ENCODE measurements around the gene PPP3R1. TPM values are rescaled to one million over a fixed set of nuclear protein-coding genes. Genes with fewer than 3 reads are reported as not detected.

Gene PPP3R1
- total and polyA plus RNA-seq, 2 of the 4 experiments (the other 2 are of a cell fraction), result 9.1 to 17.3 TPM

DNA sequence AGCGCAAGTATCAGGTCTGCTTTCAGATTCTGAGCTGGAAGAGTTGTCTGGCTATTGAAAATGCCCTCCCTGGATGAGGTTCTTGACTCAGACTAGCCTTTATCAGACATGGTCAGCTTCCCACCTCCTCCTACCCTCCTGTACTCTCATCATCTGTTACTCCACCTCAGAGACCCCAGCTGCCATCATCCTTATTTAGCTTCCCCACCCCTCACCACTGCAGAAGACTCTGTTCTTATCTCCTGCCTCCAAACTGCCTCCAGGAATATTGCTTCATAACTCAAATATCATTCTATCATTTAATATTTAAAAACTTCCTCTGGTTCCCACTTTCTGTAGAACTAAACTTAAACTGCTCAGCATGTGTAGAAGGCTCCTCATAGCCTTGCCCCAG is 31.1 kb upstream of the PPP3R1 start:
- no peaks in the 10 kb centered on the region; the same call in 1 of the 2 replicates for H3K4me1 ChIP-seq (ENCODE audit: control insufficient read depth, insufficient read depth, low read length)
- H3K9me3 ChIP-seq (ENCODE audit: control insufficient read depth, insufficient read depth, low read length), result no peaks in the 10 kb centered on the region
- in situ Hi-C loops (cut with MboI; ENCODE audit: low sequenced_read_pairs) (no loop called here), intact Hi-C loops (cut with micrococcal nuclease) (loop anchor here (5.0 kb wide), 1 partner anchor 86 kb away; no protein-coding TSS in a partner anchor), dilution Hi-C loops (cut with HindIII; ENCODE audit: low sequenced_read_pairs, unreplicated experiment) (no loop called here)
- H3K27ac ChIP-seq (ENCODE audit: insufficient read depth, low read length), result no peak overlapping the region
- no CpG with 5 or more reads among the region's 1 CpG for WGBS, 2 experiments (ENCODE audit: extremely low coverage in 2 of 2, insufficient read length in 1 of 2)
- CTCF ChIA-PET, result interaction anchor here (1.4 to 5.3 kb wide), 2 partner anchors 11 to 161 kb away, joined by 4 to 23 read pairs; no protein-coding TSS in a partner anchor
- no peak overlapping the region for H4K5ac ChIP-seq (ENCODE audit: low read depth, low read length)
- no peak overlapping the region for H3K4me2 ChIP-seq (ENCODE audit: low read depth, low read length)
- no peaks in the 10 kb centered on the region for H3K36me3 ChIP-seq (ENCODE audit: control insufficient read depth, insufficient read depth, low read length)
- no peak overlapping the region for H4K8ac ChIP-seq (ENCODE audit: low read depth in 2 of 2, low read length in 2 of 2)
- H3K9me1 ChIP-seq (ENCODE audit: insufficient read depth, low read length), result peaks cover 3% of the 10 kb centered on the region; the same call in 1 of the 2 replicates
- H3K23ac ChIP-seq (ENCODE audit: low read depth, low read length), result no peak overlapping the region
- no peaks in the 10 kb centered on the region for H4K20me1 ChIP-seq (ENCODE audit: insufficient read depth, low read length)
- no peak overlapping the region for H2BK5ac ChIP-seq (ENCODE audit: low read depth, low read length, poor library complexity, severe bottlenecking)
- no TSS peak for BruUV-seq (replicated peaks)
- no peak overlapping the region for H3K18ac ChIP-seq (ENCODE audit: low read depth, low read length)
- no peak overlapping the region for H3K9ac ChIP-seq (ENCODE audit: low read depth, low read length)
- H2BK120ac ChIP-seq (ENCODE audit: low read depth, low read length), result no peak overlapping the region
- no peak overlapping the region for H2AK5ac ChIP-seq (ENCODE audit: low read depth, low read length)
- no peaks in the 10 kb centered on the region for H3K27me3 ChIP-seq (ENCODE audit: control insufficient read depth, insufficient read depth, low read length)
- no peak overlapping the region for H3K14ac ChIP-seq (replicated peaks; ENCODE audit: low read depth, low read length)
- DNase-seq (no peak), ATAC-seq (ENCODE audit: low read depth) (no peak)
- H2AFZ ChIP-seq (replicated peaks; ENCODE audit: low read length, poor library complexity), result no peak overlapping the region
- no peak overlapping the region for H2AK9ac ChIP-seq (replicated peaks; ENCODE audit: low read depth, low read length, poor library complexity)
- no peak overlapping the region for H3K4ac ChIP-seq (ENCODE audit: low read depth, low read length)
- H3K56ac ChIP-seq (ENCODE audit: extremely low read depth, insufficient read depth, low read length), result no peak overlapping the region
- no peak for TF ChIP-seq RFX5 (IDR thresholded peaks at IDR 0.05; ENCODE audit: low read depth, low read length)
- TF ChIP-seq, protein P1, sequence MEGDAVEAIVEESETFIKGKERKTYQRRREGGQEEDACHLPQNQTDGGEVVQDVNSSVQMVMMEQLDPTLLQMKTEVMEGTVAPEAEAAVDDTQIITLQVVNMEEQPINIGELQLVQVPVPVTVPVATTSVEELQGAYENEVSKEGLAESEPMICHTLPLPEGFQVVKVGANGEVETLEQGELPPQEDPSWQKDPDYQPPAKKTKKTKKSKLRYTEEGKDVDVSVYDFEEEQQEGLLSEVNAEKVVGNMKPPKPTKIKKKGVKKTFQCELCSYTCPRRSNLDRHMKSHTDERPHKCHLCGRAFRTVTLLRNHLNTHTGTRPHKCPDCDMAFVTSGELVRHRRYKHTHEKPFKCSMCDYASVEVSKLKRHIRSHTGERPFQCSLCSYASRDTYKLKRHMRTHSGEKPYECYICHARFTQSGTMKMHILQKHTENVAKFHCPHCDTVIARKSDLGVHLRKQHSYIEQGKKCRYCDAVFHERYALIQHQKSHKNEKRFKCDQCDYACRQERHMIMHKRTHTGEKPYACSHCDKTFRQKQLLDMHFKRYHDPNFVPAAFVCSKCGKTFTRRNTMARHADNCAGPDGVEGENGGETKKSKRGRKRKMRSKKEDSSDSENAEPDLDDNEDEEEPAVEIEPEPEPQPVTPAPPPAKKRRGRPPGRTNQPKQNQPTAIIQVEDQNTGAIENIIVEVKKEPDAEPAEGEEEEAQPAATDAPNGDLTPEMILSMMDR (conservative IDR thresholded peaks at IDR 0.05; ENCODE audit: low read depth, low read length), result no peak
- TF ChIP-seq MAZ (IDR thresholded peaks at IDR 0.05; ENCODE audit: borderline replicate concordance, low read depth, low read length), result no peak
- TF ChIP-seq, protein P2, sequence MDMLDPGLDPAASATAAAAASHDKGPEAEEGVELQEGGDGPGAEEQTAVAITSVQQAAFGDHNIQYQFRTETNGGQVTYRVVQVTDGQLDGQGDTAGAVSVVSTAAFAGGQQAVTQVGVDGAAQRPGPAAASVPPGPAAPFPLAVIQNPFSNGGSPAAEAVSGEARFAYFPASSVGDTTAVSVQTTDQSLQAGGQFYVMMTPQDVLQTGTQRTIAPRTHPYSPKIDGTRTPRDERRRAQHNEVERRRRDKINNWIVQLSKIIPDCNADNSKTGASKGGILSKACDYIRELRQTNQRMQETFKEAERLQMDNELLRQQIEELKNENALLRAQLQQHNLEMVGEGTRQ (IDR thresholded peaks at IDR 0.05; ENCODE audit: low read depth, low read length), result no peak
- no peak for TF ChIP-seq NFE2L2 (IDR thresholded peaks at IDR 0.05; ENCODE audit: low read depth, low read length)
- TF ChIP-seq RAD21 (IDR thresholded peaks at IDR 0.05; ENCODE audit: low read length), result no peak
- TF ChIP-seq MAFK (IDR thresholded peaks at IDR 0.05; ENCODE audit: low read depth, low read length), result no peak
- TF ChIP-seq, protein P3, sequence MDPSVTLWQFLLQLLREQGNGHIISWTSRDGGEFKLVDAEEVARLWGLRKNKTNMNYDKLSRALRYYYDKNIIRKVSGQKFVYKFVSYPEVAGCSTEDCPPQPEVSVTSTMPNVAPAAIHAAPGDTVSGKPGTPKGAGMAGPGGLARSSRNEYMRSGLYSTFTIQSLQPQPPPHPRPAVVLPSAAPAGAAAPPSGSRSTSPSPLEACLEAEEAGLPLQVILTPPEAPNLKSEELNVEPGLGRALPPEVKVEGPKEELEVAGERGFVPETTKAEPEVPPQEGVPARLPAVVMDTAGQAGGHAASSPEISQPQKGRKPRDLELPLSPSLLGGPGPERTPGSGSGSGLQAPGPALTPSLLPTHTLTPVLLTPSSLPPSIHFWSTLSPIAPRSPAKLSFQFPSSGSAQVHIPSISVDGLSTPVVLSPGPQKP (IDR thresholded peaks at IDR 0.05; ENCODE audit: borderline replicate concordance, low read depth, low read length), result no peak
- TF ChIP-seq RCOR1 (IDR thresholded peaks at IDR 0.05; ENCODE audit: insufficient replicate concordance, low read length), result no peak
- no peak for TF ChIP-seq CHD1 (IDR thresholded peaks at IDR 0.05; ENCODE audit: low read depth, low read length)
- no peak for TF ChIP-seq FOS (IDR thresholded peaks at IDR 0.05; ENCODE audit: low read depth, low read length)
- no peak for TF ChIP-seq BHLHE40 (IDR thresholded peaks at IDR 0.05; ENCODE audit: low read depth, low read length)
- TF ChIP-seq POLR2A (IDR thresholded peaks at IDR 0.05; ENCODE audit: low read depth, low read length), result no peak
- TF ChIP-seq CEBPB (IDR thresholded peaks at IDR 0.05; ENCODE audit: low read depth, low read length), result no peak
- TF ChIP-seq SMC3 (IDR thresholded peaks at IDR 0.05; ENCODE audit: low read depth, low read length), result no peak
- no peak for TF ChIP-seq MXI1 (IDR thresholded peaks at IDR 0.05; ENCODE audit: borderline replicate concordance, low read depth, low read length)
- no peak overlapping the region for H3K4me3 ChIP-seq (ENCODE audit: insufficient read depth, low read depth, low read length)
- H2BK15ac ChIP-seq (ENCODE audit: low read depth, low read length), result no peak overlapping the region
- POLR2A ChIA-PET (ENCODE audit: unreplicated experiment), result no interaction called here
- no peak overlapping the region for H4K91ac ChIP-seq (ENCODE audit: insufficient read depth, low read depth, low read length)
- no peaks in the 10 kb centered on the region for H3K79me1 ChIP-seq (ENCODE audit: low read depth in 1 of 2, low read length in 2 of 2)
- no peak overlapping the region for H2BK20ac ChIP-seq (ENCODE audit: low read depth, low read length)
